Measurements from ENCODE around the gene CA12.

- TF ChIP-seq SOX15 (CRISPR knock-in tag; IDR thresholded peaks at IDR 0.05) (no peak), TP53 (CRISPR knock-in tag; IDR thresholded peaks at IDR 0.05) (no peak), CTCF (IDR thresholded peaks at IDR 0.05) (no peak), ATF2 (CRISPR knock-in tag; IDR thresholded peaks at IDR 0.05; ENCODE audit: borderline replicate concordance, low read depth) (no peak), FOXK1 (CRISPR knock-in tag; IDR thresholded peaks at IDR 0.05) (no peak), ATF1 (CRISPR knock-in tag; IDR thresholded peaks at IDR 0.05) (no peak), E2F1 (CRISPR knock-in tag; IDR thresholded peaks at IDR 0.05) (no peak), IRF1 (CRISPR knock-in tag; IDR thresholded peaks at IDR 0.05) (no peak), E2F5 (CRISPR knock-in tag; IDR thresholded peaks at IDR 0.05) (no peak), HMGA2 (CRISPR knock-in tag; IDR thresholded peaks at IDR 0.05) (no peak), CBFB (CRISPR knock-in tag; IDR thresholded peaks at IDR 0.05; ENCODE audit: low read depth) (no peak), USF2 (CRISPR knock-in tag; IDR thresholded peaks at IDR 0.05) (no peak)
These were observed 36.1 kb upstream of the CA12 start for GRCh38 chr15:63417721-63418120.
